LHCN-M2 (cell line): Measurements from ENCODE around the gene CTNNAL1. TPM values are rescaled to one million over a fixed set of nuclear protein-coding genes. Genes with fewer than 3 reads are reported as not detected.
"Not testable (repeated sequence)": the region's sequence is repeated elsewhere in the genome, so short reads cannot be mapped to it uniquely, and the experiment has no call there.

Experiments
- DNase-seq: peaks from one replicate; pipeline ENCODE4 v3.0.0-alpha.2; 2012; ENCODE audit warnings: low read depth
- total RNA-seq: library from RNA; depleted of rRNA; stranded (reverse); fragments of >200 nt; gene quantifications from 2 replicates; pipeline ENCODE4 v1.2.3, GENCODE V29; 2014

CTNNAL1 gene
- total RNA-seq, 1 experiment from 2014 or later, result 72.3 TPM

- no peak for DNase-seq
Measured at GRCh38 chr9:108991479-108991878, 21.8 kb downstream of the CTNNAL1 start.

- no peak for DNase-seq
Measured at GRCh38 chr9:108983885-108984284, 29.4 kb downstream of the CTNNAL1 start.

- DNase-seq, result no peak
Measured at GRCh38 chr9:108980893-108981292, 32.4 kb downstream of the CTNNAL1 start.

- DNase-seq, result no peak
Measured at GRCh38 chr9:108978205-108978604, 35.1 kb downstream of the CTNNAL1 start.

- DNase-seq, result no peak
Measured at GRCh38 chr9:108973895-108974294, 39.4 kb downstream of the CTNNAL1 start.

GRCh38 chr9:108972626-108973209 is 40.6 kb downstream of the CTNNAL1 start:
- no peak for DNase-seq

- no peak for DNase-seq
Measured at GRCh38 chr9:108972186-108972585, 41.1 kb downstream of the CTNNAL1 start.

GRCh38 chr9:108971392-108971791 is 41.9 kb downstream of the CTNNAL1 start:
- not testable (repeated sequence) for DNase-seq

GRCh38 chr9:108967916-108968315 is 45.4 kb downstream of the CTNNAL1 start:
- DNase-seq, result no peak

- no peak for DNase-seq
Measured at GRCh38 chr9:108963459-108964143, 49.7 kb downstream of the CTNNAL1 start.

- DNase-seq, result no peak
Measured at GRCh38 chr9:108961151-108961550, 52.1 kb downstream of the CTNNAL1 start.

GRCh38 chr9:108960331-108960730 is 53.0 kb downstream of the CTNNAL1 start:
- DNase-seq, result no peak

GRCh38 chr9:108956631-108957026 is 56.7 kb downstream of the CTNNAL1 start:
- DNase-seq, result no peak

GRCh38 chr9:108956022-108956630 is 57.2 kb downstream of the CTNNAL1 start:
- no peak for DNase-seq

- peak; percentile 38 for DNase-seq
Measured at GRCh38 chr9:108953983-108954574, 59.2 kb downstream of the CTNNAL1 start.

- DNase-seq, result no peak
Measured at GRCh38 chr9:108951578-108951977, 61.7 kb downstream of the CTNNAL1 start.

- DNase-seq, result no peak
Measured at GRCh38 chr9:108950168-108950567, 63.1 kb downstream of the CTNNAL1 start.

- no peak for DNase-seq
Measured at GRCh38 chr9:108939975-108940374, 73.3 kb downstream of the CTNNAL1 start.

GRCh38 chr9:108937561-108938305 is 75.6 kb downstream of the CTNNAL1 start:
- no peak for DNase-seq

GRCh38 chr9:108934323-108934893 is 78.9 kb downstream of the CTNNAL1 start, which contains the start of gene ABITRAM:
TSS of gene ABITRAM (plus strand) at chr9:108934400. CDS start at chr9:108934487, 87 bp downstream.
- DNase-seq, result peak; percentile 73

- peak; percentile 94 for DNase-seq
Measured at GRCh38 chr9:108933718-108934322, 79.5 kb downstream of the CTNNAL1 start, which contains the start of gene ELP1. TSS of gene ELP1 (minus strand) at chr9:108934124. CDS start at chr9:108931146, 2,978 bp downstream.
